ENCODE data around the gene RAB11FIP5.
"Not testable (repeated sequence)": the region's sequence is repeated elsewhere in the genome, so short reads cannot be mapped to it uniquely, and the experiment has no call there.

The RAB11FIP5 gene

DNA sequence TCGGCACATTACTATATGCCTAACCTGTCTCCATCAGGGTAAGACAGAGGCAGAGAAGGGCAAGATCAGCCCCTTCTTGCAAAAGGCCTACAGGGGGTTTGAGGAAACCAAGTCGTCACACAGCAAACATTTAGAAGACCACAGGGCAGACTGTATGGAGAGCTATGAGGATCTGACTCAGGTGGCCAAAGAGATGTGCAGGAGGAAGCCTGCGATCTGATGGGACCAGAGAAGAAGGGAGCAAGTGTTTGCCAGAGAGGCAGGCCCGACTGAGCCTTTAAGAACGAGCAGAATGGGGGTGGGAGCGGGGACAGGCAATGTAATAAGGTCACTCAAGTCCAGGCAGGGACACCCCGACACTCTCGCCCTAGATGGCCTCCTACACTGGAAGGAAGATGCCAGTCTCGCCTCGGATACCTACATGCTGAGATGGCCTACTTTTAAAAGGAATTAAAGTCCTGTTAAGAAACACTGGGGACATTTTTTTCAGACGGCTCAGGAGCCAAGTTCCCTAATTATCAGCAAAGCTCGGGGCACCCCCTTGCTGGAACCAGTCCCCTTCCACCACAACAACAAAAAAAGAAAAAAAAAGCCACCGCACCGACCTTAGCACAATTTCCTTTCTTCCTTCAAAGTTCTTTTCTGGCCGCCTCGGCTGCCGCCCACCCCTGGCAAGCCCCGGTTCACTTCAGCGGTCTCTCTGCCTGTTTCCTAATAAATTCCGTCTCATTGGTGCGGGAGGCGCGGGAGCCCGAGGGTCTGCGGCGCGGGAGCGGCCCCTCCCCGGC, 42.7 kb downstream of the RAB11FIP5 start:
- DNase-seq, result no peak

DNA sequence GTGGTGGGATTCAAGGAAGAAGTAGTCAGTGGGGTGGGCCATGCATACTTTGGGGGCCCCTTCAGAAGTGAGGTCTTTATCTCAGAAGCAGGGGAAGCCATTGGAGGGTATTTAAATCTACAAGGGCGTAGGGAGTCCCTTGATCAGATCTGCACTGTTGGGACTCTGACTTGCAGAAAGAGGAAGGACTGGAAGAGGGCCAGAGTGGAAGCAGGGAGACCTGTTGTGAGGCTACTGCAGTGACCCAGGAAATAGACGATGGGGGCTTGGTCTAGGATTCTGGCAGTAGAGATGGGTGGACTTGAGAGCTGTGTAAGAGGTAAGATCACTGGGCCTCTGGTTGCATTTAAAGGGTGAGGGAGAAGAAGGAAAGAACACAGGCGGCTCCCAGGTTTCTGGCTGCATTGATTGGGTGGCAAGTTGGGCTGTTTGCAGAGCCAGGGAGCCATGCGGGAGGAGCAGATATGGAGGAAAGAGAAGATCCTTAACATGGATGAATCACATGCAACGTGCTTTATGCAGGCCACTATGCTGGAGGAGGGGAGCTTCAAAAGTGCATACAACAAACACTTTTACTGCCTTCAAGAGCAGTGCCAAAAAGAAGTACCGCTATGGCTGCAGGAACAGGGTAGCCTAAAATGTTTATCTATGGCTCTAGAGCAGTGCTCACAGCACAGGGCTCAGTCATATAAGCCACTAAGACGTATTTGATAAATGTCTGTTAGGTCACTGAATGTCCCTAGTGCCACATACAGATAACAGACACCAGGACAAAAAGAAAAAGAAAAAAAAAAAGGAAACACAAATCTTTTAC, 43.5 kb downstream of the RAB11FIP5 start:
- no peak for DNase-seq

DNA sequence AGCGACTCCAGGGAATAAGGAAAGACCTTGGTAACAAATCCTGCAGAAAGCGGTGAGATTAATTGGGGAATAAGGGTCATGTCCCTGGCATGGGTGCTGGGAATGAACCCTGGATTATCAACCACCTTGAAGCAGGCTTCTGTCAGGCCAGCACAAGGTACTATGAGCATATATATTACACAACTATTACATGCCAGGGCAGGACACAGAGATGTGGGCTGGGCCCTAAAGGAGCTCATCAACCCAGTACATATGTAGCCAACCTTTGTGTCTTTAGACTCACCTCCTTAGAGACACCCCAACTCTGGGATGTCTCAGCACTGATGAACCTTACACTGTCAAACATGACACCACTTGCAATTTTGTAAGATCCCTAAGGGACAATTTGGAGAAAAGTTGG, 44.6 kb downstream of the RAB11FIP5 start:
- DNase-seq, result no peak

DNA sequence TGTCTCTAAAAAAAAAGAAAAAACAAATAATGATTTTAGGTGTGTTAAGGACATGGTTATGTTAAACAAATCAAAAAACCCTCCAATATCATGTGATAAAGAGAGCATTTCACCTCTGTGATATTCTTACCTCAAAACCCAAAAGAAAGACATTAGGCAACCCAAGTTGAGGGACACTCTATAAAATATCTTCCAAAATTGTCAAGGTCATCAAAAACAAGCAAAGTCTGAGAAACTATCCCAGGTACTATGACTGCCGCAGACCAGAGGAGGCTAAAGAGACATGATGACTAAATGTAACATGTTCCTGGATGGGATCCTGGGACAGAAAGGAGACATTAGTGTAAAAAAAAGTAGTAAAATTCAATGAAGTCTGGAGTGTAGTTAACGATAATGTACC, 45.7 kb downstream of the RAB11FIP5 start:
- no peak for DNase-seq

DNA sequence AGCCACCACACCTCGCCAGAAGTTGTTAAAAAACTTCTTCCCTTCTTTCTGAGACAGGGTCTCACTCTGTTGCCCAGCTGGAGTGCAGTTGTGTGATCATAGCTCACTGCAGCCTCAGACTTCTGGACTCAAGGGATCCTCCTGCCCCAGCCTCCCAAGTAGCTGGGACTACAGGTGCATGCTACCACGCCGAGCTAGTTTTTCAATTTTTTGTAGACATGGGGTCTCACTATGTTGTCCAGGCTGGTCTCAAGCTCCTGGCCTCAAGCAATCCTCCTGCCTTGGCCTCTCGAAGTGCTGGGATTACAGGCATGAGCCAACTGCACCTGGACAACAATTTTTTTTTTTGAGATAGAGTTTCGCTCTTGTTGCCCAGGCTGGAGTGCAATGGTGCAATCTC, 47.7 kb downstream of the RAB11FIP5 start:
- DNase-seq, result not testable (repeated sequence)

DNA sequence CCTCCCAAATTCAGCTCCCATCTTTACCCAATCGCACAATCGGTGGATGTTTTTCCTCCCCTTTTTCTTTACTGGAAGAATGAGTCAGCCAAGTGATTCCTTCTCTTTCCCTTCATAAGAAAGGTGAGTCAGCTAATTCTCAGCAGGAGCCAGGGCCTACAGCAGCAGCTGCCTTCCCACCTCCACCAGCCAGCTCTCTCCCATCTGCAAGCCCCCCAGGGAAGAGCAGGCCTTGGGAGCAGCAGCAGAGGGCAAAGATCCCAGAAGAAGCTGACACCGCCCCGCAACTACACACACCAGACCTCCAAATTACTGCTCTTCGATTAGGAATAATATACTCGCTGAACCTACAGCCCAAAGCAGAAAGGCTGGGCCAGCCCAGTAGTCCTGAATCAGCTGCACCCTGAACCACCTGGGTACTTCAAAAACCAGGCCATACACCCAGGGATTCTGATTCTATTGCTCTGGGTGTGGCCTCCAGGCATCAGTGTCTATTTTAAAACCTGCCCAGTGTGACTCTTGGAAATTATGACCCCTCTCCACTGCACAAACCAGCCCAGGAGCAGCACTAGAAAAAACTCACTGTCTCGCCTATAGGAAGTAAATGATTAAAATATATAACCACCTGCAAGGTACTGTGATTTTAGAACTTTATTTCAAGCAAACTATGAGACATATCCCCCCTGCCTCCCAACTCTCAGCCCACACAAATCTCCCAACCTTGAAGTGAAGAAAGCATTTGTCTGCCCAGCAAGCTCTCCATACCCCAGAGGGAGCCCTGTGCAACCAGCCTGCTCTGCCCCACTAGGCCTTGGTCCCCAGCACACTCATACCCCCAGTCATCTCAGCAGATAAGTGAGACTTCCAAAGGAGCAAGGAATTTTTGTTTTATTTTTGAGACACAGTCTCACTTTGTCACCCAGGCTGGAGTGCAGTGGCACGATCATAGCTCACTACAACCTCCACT, 48.6 kb downstream of the RAB11FIP5 start:
- DNase-seq, result no peak

DNA sequence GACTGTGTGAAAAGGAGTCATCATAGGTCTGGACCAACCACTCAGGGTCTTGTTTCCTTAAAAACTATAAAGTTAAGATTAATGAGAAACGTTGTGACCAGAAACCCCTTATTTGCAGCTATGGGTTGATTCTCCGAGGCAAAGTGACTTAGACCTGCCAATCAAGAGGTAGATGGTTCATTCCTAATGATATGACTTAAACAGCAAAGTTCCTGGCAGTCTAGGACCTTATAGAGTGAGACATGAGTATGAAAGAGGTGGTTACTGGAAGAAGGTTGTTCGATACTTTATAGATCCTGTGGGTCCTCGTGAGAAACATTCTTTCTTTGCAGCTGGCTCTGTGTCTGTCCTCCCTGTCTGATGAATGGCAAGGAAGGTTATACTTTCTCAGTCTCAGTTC, 49.3 kb downstream of the RAB11FIP5 start:
- DNase-seq, result no peak

DNA sequence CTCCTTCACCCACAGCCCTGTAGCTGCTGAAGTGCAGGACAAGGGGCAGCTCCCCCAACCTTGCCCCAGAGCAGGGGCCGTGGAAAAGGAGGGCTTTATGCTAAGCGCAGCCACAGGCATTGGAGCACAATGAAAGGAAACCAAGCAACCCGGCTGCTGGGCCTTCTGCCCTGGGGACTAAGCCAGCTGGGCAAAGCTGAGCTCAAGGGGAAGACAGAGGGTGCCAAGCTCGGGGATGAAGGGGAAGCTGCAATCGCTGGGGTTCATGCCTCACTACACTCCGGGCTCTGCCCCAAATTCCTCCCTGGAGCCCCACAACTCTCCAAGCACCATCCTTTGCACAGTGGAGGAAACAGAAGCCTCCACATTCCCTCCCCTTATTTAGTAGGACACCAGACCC, 53.6 kb downstream of the RAB11FIP5 start:
- no peak for DNase-seq

DNA sequence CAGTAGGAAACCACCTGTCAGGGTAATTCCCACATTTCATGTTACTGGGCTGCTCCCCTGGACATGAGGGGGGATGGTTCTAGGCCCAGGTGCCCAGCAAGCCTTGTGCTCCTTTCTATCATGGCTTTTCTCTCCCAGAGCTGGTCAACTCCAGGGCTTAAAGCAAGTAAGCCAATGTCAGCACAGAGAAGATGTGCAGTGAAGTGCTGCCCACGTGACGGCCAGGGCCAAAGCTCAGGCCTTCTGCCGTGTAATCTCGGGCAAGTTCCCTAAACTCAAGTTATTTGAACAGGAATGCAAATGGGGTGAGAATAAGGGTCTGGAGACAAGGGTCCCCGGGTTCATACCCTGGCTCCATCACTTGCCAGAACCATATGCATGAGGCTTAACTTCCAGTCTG, 57.8 kb downstream of the RAB11FIP5 start:
- no peak for DNase-seq

DNA sequence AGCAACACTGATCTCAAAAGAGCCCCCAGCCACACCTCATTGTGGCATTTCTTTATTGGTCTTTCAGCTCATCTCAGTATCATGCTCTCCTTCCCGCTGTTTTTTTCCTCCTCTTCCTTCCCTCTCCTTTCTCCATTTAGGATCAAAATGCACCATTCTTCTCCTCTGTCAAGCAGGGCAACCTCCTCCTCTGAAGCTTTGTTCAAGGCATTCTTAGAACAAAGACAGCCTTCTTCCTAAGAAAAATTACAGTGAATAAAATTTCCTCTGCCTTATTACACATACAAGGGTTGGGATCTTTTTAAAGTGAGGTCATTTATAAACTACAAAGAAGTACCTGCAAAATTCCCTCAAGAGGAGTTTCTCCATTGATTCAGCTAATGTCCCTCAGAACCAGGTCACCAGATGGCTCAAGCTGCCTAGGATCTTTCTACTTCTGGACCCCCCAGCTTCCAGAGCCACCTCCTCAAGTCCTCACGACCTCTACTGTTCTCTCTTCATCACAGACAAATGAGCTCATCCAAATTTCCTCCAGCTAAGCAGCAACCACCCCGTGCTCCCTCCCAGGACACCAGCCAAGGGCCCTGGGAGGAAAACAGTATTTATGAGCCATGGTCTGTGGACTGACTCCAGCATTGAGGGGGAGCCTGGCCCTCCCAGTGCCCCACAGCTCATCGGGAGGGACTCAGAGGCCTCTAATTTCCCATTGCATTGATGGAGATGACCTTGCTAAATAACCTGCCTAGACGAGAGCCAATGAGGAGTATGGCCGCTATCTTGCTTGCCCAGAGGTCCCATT, 59.2 kb downstream of the RAB11FIP5 start:
- no peak for DNase-seq

DNA sequence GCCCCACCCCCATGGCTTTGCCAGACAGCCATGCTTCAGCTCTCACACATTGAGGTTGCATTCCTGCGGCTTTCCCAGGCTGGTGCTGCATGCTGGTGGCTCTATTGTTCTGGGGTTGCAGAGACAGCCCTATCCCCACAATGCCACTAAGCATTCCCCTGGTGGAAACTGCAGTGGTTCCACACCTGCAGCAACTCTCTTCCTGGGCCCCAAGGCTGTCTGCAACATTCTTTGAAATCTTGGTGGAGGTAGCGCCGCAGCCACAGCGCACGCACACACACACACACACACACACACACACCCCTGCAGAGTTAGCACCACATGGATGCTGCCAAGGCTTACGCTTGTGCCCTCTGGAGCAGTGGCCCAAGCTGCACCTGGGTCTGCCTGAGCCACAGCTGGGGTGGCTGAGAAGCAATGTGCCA, 62.6 kb downstream of the RAB11FIP5 start:
- no peak for DNase-seq

DNA sequence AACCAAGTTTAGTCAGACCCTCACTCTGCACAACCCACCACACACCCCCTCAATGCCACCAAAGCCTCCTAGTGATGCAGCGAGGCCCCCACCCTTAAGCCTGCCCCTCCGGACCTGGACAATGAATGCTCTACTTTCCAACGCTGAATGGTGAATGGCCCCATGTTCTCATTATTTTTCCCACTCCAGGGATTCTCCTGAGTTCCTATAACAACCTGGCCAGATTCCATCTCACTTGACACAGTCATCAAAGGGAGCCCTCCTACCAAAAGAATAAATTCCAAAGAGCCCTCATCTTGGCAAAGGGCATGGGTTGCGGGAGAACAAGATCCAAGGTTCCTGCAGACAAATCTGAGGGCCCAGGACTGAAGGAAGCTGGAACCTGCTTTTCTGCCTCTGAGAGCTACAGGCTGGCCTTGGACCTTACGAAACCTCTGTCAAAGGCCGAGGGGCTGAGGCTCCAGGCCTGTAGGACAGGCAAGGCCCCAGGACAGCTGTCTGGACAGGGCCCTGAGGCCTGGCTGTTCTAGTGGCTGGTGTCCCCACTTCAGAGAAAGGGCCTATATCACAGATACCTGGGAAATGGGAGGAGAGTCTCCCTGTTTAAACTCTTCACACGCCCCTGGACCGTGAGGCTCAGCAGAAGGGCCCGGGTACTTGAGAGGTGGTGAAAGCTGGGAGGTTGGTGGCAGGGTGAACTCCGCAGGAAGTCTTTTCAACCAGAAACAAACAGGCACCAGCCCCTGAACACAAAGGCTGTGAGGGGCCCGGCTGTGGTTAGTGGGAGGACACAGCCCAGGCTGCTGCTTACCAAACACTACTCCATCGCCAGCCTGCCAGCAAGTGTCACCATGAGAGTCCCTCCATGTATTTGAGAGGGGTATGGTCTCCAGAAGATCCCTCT, 68.6 kb downstream of the RAB11FIP5 start:
- no peak for DNase-seq

DNA sequence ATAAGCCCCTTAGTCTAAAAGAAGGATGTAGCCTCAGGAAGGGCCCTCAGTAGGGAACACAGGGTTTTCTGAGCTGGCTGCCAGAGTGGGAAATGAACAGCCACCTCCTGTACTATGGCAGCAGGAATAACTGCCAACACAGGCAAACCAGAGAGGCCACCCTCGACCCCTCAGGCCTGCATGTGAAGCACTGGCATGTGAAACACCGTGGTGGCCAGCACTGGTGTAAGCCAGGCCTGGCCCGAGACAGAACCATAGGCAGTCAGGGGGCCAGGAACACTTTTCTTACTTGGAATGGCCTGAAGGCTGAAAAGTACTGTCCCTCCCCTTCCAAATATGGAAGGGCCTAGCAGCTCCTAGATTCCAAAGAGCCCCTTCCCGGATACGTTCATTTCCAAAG, 69.5 kb downstream of the RAB11FIP5 start:
- no peak for DNase-seq

DNA sequence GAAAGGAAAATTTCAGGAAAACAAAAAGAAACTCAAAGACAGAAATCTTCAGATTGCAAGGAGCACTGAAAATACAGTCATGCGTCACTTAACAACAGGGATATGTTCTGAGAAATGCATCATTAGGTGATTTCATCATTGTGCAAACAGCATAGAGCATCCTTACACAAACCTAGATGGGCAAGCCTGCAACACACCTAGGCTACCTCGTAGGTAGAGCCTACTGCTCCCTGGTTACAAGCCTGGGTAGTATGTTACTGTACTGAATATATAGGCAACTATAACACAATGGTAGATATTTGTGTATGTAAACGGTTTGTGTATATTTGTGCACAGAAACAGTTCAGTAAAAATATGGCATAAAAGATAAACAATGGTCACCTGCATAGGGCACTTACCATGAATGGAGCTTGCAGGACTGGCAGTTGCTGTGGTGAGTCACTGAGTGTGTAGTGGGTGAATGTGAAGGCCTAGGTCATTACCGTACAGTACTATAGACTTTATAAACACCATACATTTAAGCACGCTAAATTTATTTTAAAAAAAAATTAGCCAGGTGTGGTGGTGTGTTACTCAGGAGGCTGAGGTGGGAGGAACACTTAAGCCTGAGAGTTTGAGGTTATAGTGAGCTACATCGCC, 74.7 kb downstream of the RAB11FIP5 start:
- no peak for DNase-seq

DNA sequence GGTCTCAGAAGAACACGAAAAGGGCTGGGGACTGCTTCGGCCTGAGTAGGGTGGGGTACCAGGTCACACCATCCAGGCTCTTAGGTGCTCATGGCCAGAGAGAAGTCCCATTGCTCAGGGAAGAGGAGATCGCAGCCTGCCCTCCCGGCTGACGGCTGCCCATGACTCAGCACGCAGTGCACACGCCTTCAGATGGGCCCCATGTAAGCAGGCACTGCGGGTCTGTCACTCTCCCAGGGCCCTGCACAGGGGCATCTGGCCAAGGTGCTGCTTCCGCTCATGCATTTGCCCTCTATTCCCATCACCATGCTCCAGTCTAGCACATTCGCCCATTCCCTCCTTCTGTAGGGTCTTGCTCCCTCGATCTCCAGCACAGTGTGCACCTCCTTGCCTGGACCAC, 76.0 kb downstream of the RAB11FIP5 start:
- DNase-seq, result no peak

DNA sequence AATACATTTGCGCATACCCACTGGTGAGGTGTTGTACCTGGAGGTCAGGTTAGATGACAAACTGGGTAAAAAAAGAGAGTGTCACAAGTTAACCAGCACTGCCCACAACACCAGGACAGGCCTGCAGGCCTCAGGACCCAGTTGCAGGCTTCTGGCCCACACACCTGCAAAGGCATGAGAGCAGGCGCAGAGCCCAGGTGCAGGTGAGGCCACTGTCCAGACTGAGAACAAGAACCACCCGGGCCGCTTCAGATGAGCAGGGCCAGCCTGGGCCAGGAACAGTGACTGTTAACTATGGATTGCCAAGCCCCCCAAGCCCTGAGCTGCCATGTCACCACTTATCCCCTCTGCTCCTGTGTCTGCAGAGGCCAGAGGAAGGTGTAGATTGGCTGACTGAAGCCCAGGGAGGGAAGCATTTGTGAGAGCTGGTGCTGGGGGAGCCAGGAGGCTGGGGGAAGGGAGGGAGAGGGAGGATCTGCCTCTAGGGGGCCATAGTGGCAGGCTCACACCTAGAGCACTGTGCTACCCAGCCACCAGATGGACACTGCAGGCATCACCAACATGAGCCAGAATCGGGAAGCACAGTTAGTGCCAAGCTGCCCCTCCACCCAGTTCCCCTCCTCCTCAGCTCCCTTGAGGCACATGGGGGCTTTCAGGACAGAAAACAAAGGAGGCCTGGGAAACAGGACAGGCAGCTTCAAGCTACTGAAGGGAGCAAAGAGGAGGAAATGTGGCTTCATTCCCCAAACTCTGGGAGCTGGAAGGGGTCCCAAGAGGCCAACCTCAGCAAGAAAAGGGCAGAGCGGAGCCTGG, 76.6 kb downstream of the RAB11FIP5 start:
- DNase-seq, result peak in 1 of 2 experiments; percentile 8

DNA sequence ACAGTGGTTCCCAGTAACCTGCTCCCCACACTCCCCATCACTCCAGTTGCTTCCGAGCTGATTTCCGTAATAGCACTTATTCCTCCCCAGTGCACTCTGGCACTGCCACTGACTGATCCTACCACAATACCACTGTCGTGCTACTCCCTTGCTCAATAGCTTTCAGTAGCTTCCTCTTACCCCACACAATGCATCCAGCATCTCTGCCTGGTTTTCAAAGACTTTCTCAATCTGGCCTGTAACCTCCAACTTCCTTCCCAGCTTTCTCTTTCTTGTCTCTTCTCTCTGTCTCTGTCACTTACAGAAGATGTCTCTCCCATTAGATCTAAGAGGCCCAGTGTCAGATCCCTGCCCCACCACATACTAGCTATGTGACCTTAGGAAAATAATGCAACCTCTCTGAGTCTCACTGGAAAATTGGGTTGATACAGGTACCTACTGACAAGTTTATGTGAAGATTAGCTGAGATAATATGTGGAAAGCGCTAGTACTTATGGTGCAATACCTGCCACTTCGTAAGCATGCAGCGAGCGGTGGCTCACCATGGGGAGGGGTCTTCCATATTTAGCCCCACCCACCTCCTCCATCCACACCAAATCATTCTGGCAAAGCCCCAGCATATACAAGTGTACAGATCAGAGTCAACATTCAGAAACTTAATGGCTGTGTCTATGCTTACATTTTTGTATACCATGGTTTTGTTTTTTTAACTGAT, 77.9 kb downstream of the RAB11FIP5 start:
- DNase-seq, result no peak

DNA sequence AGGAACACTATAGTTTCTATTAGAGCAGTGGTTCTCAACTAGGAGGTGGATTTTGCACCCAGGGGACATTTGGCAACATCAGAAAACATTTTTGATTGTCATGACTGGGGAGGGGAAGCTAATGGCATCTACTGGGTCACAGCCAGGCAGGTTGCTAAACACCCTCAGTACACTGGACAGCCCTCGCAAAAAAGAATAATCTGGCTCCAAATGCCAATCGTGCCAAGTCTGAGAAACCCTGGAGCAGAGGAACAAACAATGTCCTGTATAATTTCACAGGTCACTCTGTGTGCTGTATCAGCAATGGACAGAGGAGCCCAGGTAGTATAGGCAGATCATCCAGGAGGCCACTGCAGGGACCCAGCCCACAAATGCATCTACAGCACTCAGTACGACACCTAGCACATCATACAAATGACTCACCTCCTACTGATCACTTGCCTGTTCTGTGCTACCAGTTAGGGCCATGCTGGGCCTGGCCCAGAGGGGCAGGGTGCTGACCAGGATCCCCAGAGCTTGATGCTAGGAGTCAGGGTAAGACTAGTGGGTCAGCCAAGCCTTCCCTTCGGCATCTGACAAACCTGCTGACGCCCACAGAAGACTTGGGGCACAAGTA, 78.9 kb downstream of the RAB11FIP5 start:
- DNase-seq, result no peak

Measured in cerebellar nuclear complex (tissue), 1 donor.